ENCODE data around the gene LMX1B. TPM values are rescaled to one million over a fixed set of nuclear protein-coding genes. Genes with fewer than 3 reads are reported as not detected.

Gene LMX1B
- total and polyA plus RNA-seq, 10 donors = 0.02 to 0.25 TPM; not detected in 8

- TF ChIP-seq POLR2AphosphoS5 (IDR thresholded peaks at IDR 0.05) (no peak), CTCF (IDR thresholded peaks at IDR 0.05 in 8 of 11, conservative IDR thresholded peaks at IDR 0.05 in 3 of 11) (no peak)
- intact Hi-C loops (cut with DNase I; ENCODE audit: low total_unique reads) = no loop called here
- Histone ChIP-seq H3K4me1 (no peaks in the 10 kb centered on the region), H3K27ac (no peak overlapping the region), H3K4me3 (no peak overlapping the region), H3K36me3 (no peaks in the 10 kb centered on the region), H3K9me3 (no peaks in the 10 kb centered on the region), H3K27me3 (replicated peaks in 1 of 7) (peaks cover 0 to 100% (median 41%) of the 10 kb centered on the region in 7 donors)
- no peak for DNase-seq
- 63 to 87% (median 72%) methylated on average over 4 of the region's 4 CpGs for WGBS, 5 donors
Observed at GRCh38 chr9:126646162-126646561, 32.4 kb downstream of the LMX1B start.

DNA sequence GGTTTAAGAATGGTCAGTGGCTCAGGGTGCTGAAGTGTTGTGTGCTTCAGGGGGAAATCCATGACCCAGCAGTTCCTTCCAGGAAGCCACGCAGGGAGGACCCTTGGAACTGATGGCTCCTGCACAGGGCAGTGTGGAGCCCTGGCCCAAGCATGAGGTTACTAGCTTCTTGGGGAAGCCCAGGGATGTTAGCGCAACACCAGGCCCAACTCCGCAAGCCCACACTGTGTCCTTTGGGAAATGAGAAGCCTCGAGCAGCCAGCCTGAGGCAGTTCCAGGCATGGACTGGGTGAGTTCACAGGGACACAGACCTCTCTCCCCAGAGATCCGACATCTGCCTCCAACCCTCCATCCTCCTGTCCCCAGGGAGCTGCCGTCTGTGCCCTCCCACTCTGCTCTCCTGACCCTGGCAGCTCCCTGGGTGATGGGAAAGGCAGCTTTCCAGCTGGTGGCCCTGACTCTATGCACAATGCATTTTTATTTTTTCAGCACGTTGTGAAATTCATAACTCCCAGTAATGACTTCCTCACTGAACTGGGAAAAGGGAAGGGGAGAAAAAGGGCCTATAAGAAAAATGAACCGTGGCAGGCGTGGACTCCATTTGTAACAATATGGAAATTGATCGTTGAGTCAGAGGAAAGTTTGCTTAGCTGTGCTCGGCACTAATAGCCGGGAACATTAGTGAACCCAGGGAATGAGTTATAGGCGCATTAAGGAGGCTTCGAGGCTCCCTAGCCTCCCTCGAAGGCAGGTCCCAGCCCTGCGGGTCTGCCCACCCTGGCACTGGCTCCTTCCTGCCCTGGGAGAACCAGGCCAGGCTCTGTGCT, 34.1 kb downstream of the LMX1B start:
- WGBS, 5 donors = 62 to 72% (median 68%) methylated on average over 13 to 16 of the region's 16 CpGs
- H3K9me3 ChIP-seq = no peaks in the 10 kb centered on the region
- no peaks in the 10 kb centered on the region for H3K36me3 ChIP-seq
- no peak overlapping the region for H3K27ac ChIP-seq
- no peak for TF ChIP-seq POLR2AphosphoS5 (IDR thresholded peaks at IDR 0.05)
- no peak for TF ChIP-seq POLR2A (IDR thresholded peaks at IDR 0.05)
- TF ChIP-seq CTCF (IDR thresholded peaks at IDR 0.05 in 8 of 11, conservative IDR thresholded peaks at IDR 0.05 in 3 of 11) = no peak
- no peak for DNase-seq
- H3K27me3 ChIP-seq (replicated peaks in 1 of 7) = peaks cover 0 to 100% (median 49%) of the 10 kb centered on the region in 7 donors
- intact Hi-C loops (cut with DNase I; ENCODE audit: low total_unique reads) = no loop called here
- no peak overlapping the region for H3K4me3 ChIP-seq
- peaks cover 0 to 5% (median 0%) of the 10 kb centered on the region in 6 donors for H3K4me1 ChIP-seq

DNA sequence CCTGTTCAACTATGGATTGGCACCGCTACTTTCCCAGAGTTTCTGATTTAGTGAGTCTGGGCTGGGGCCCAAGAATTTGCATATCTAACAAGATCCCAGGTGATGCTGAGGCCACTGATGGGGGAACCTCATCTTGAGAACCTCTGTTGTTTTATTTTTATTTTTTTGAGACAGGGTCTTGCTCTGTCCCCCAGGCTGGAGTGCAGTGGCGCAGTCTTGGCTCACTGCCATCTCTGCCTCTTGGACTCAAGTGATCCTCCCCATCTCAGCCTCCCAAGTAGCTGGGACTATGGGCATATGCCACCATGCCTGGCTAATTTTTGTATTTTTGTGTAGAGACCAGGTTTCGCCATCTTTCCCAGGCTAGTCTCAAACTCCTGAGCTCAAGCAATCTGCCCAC, 35.7 kb downstream of the LMX1B start:
- TF ChIP-seq CTCF (IDR thresholded peaks at IDR 0.05 in 8 of 11, conservative IDR thresholded peaks at IDR 0.05 in 3 of 11) = no peak
- TF ChIP-seq POLR2A (IDR thresholded peaks at IDR 0.05) = no peak
- no peak for TF ChIP-seq POLR2AphosphoS5 (IDR thresholded peaks at IDR 0.05)
- Histone ChIP-seq H3K4me1 (peaks cover 0 to 5% (median 0%) of the 10 kb centered on the region in 6 donors), H3K27ac (no peak overlapping the region), H3K27me3 (replicated peaks in 1 of 7) (peaks cover 0 to 100% (median 35%) of the 10 kb centered on the region in 7 donors), H3K9me3 (no peaks in the 10 kb centered on the region), H3K36me3 (no peaks in the 10 kb centered on the region), H3K4me3 (no peak overlapping the region)
- no peak for DNase-seq
- intact Hi-C loops (cut with DNase I; ENCODE audit: low total_unique reads) = no loop called here
- WGBS, 5 donors = 85 to 97% (median 86%) methylated on average over 3 of the region's 3 CpGs

Data from spleen (tissue), 11 donors.